NT2/D1 (cell line): ENCODE data around the gene EPS8L3.
A peak's percentile ranks its signal among the peaks of the same experiment; 100 is the strongest.
"Not testable (repeated sequence)": the region's sequence is repeated elsewhere in the genome, so short reads cannot be mapped to it uniquely, and the experiment has no call there.

Source experiments
- DNase-seq: peaks from one replicate; pipeline ENCODE4 v3.0.0-alpha.2; 2011; ENCODE audit warnings: low read depth, low spot score
- H3K27me3 ChIP-seq: 2 replicates; pipeline ENCODE4 v1.6.0; 2011; ENCODE audit warnings: mild to moderate bottlenecking; ENCODE audit not compliant: insufficient read length, insufficient read depth
- H3K36me3 ChIP-seq: 2 replicates; pipeline ENCODE4 v1.6.1; 2011; ENCODE audit warnings: mild to moderate bottlenecking, low read length, mixed read lengths; ENCODE audit not compliant: insufficient read depth, insufficient read length
- H3K4me1 ChIP-seq: 2 replicates; pipeline ENCODE4 v1.5.1; 2011; ENCODE audit not compliant: insufficient read depth, insufficient read length
- H3K4me3 ChIP-seq: 2 replicates; pipeline ENCODE4 v1.5.1; 2011; ENCODE audit warnings: low read depth; ENCODE audit not compliant: insufficient read length
- H3K9ac ChIP-seq: 2 replicates; pipeline ENCODE4 v1.6.0; 2011; ENCODE audit warnings: low read depth; ENCODE audit not compliant: insufficient read length
- H3K9me3 ChIP-seq: 2 replicates; pipeline ENCODE4 v1.5.1; 2011; ENCODE audit warnings: mild to moderate bottlenecking, low read length; ENCODE audit not compliant: insufficient read depth
- SUZ12 ChIP-seq: IDR thresholded peaks from 2 replicates; pipeline ENCODE4 v1.6.1; 2011; ENCODE audit not compliant: insufficient read length, insufficient read depth; ENCODE audit errors: extremely low read depth
- YY1 ChIP-seq: IDR thresholded peaks from 2 replicates; pipeline ENCODE4 v1.6.1; 2011; ENCODE audit not compliant: insufficient read length, insufficient read depth
- ZNF274 ChIP-seq: IDR thresholded peaks from 2 replicates; pipeline ENCODE4 v1.6.1; 2011; ENCODE audit warnings: mild to moderate bottlenecking, low read depth, low read length

The EPS8L3 gene

DNA sequence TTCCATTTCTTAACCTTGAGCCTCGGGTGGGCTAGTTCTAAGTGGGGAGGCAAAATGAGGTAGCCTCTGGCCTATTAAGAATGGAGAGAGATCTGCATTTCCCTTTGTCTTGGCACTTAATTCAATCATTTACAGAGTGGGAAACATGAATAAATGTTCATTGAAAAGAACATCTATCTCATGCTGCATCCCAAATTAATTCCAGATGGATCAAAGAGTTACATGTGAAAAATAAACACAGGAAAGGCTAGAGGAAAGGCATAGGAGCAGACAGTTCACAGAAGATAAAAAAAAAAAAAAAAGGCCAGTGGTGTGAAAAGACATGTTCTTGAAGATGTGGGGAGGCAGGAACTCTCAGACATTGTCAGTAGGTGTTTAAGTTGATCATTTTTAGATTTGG, 35.7 kb upstream of the EPS8L3 start:
- Histone ChIP-seq H3K4me1 (peaks cover 3% of the 10 kb centered on the region), H3K9me3 (no peaks in the 10 kb centered on the region), H3K27me3 (no peaks in the 10 kb centered on the region), H3K9ac (no peak overlapping the region), H3K4me3 (no peak overlapping the region), H3K36me3 (no peaks in the 10 kb centered on the region)
- TF ChIP-seq ZNF274 = no peak
- no peak for TF ChIP-seq YY1
- TF ChIP-seq SUZ12 = no peak
- no peak for DNase-seq

DNA sequence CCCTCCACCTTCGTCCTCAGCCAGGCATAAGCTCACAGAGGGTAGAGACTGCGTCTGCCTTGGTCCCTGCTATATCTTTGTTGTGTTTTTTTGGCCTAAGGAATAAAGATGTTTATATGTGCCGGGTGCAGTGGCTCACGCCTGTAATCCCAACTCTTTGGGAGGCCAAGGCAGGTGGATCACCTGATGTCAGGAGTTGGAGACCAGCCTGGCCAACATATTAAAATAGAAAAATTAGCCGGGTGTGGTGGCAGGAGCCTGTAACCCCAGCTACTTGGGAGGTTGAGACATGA, 33.5 kb upstream of the EPS8L3 start:
- not testable (repeated sequence) for H3K9me3 ChIP-seq, H3K9ac ChIP-seq, H3K4me3 ChIP-seq, DNase-seq, H3K36me3 ChIP-seq, H3K27me3 ChIP-seq
- peaks cover 11% of the 10 kb centered on the region for H3K4me1 ChIP-seq

DNA sequence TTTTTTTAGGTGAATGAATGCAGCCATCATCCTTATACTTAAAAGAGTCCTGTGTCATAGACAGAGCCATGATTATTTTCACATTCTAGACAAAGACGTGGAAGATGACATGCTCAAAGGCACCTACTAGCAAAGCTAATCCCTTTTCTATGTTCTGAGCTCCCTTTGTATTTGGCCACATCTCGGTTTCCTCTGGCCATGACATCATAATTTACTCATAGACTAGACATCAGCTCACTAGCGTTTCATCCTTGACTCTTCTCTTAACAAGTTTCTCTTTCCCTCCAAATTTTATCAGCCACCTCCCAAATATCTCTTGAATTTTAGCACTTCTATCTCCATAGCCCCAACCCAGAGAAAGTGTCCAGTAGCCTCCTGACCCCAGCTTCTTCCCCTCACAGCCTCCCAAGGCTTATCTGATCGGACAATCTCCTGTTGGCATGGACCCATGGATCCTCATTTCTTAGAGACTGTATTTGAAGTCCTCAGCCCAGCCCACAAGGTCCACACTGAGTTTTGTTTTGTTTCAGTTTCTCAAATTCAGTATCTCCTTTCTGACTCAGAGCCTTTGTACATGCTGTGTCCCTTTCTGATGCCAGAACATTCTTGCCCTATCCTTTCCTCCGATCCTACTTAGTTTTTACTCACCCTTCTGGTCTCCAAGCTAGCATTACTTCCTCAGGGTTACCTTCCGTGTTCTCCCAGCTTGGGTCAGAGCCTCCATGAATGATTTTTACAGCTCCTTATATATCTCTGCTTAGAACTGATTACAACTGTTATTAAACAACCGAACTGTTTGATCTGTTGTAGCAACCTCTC, 33.0 kb upstream of the EPS8L3 start:
- Histone ChIP-seq H3K4me3 (no peak overlapping the region), H3K27me3 (no peaks in the 10 kb centered on the region), H3K9me3 (no peaks in the 10 kb centered on the region), H3K9ac (no peak overlapping the region), H3K4me1 (peaks cover 11% of the 10 kb centered on the region), H3K36me3 (no peaks in the 10 kb centered on the region)
- TF ChIP-seq SUZ12 (no peak), YY1 (no peak), ZNF274 (no peak)
- no peak for DNase-seq

DNA sequence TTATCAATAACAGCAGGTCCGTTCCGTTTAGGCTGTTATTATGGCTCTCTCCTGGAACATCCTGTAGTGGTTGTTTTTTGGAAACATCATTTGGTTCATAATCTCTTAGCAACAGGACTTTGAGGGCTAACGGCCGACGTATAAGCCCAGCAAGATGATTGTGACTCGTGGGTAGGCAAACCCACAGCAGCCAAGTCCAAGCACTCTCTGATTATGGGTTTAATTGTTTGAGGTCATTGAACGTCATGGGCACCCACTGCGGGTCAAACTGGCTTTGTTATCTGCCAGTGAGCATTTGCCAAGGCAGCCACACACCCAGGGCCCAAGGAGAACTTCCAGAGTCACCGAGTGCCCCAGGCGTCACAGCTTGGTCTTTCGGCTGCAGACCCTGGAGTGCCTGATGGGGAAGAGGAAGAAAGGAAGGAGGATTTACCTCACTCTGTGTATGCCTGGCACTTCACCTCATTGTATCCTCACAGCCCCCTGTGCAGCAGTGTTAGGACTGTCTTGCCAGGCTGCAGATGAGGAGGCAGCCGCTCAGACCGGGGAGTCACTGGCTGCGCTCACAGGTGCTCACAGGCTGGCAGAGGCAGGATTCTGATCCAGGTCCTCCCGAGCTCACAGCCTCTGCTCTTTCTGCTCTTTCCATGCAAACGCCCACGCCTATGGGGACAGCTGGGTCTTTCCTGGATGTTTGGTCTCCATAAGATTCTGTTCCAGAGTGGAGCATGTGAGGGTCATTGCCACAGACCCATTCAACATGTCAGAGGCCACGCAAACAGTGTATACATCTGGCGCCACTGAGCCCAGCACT, 30.8 kb upstream of the EPS8L3 start:
- DNase-seq = no peak
- TF ChIP-seq SUZ12 (no peak), ZNF274 (no peak), YY1 (no peak)
- H3K9ac ChIP-seq = no peak overlapping the region
- H3K4me1 ChIP-seq = peaks cover 27% of the 10 kb centered on the region
- H3K9me3 ChIP-seq = no peaks in the 10 kb centered on the region
- H3K27me3 ChIP-seq = no peaks in the 10 kb centered on the region
- no peaks in the 10 kb centered on the region for H3K36me3 ChIP-seq
- H3K4me3 ChIP-seq = no peak overlapping the region

DNA sequence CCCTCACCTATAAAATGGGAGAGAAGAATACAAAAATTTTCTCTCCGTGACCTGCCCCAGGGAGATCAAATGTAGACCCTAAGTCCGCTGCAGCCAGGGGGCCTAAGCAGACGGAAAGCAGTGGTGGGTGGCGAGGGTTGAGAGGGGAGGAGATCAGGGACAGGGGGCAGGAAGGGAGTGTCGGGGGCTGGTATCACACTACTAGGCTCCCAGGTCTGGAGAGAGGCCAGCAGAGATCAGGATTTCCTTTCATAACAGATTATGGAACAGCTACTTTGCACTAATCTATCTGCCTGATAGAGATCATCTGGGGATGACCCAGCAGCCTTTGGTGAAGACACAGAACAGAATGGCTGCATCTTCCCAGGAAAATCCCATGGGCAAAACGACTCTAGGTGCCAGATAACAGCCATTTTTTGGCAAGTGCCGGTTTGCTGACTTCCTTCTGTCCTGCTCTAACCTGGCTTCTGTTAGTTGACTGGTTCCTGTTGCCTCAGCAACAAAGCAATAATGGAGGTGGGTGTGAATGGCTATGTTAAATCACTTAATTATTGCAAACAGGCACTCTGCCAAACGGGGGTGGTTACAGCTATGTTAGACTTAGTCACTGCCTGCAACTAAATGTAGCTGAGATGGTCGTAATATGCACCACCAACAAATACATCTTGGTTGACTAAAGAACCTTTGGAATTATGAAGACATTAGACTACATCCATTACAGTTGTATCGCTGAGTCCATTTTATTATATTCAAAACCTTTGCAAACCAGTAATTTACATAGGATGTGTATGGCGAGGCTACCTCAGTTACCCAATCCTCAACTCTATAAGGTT, 30.0 kb upstream of the EPS8L3 start:
- no peak overlapping the region for H3K4me3 ChIP-seq
- peak; percentile 75 for DNase-seq
- H3K9me3 ChIP-seq = no peaks in the 10 kb centered on the region
- no peaks in the 10 kb centered on the region for H3K36me3 ChIP-seq
- TF ChIP-seq YY1 (no peak), ZNF274 (no peak), SUZ12 (no peak)
- no peaks in the 10 kb centered on the region for H3K27me3 ChIP-seq
- H3K9ac ChIP-seq = no peak overlapping the region
- peaks cover 31% of the 10 kb centered on the region for H3K4me1 ChIP-seq

DNA sequence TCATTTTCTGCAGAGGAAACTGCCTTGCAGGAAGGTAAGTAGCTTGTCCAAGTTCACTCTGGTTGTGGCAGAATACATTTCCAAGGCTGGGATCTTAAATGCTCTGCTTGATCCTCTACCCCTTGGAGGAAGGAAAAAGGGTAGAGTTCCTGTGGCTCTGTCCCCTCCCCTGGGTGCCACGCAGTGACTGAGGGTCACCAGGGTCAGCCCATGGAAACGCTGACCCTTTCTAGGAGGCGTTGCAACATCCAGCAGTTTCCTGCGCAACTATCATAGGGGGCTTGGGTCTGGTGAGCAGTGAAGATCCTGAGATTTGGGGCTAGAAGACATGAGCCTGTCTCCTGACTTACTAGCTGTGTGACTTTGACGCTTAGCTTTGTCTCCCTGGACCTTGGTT, 29.4 kb upstream of the EPS8L3 start:
- Histone ChIP-seq H3K9me3 (no peaks in the 10 kb centered on the region), H3K4me1 (peaks cover 37% of the 10 kb centered on the region), H3K4me3 (no peak overlapping the region), H3K9ac (no peak overlapping the region), H3K27me3 (no peaks in the 10 kb centered on the region), H3K36me3 (no peaks in the 10 kb centered on the region)
- no peak for DNase-seq
- TF ChIP-seq YY1 (no peak), ZNF274 (no peak), SUZ12 (no peak)

DNA sequence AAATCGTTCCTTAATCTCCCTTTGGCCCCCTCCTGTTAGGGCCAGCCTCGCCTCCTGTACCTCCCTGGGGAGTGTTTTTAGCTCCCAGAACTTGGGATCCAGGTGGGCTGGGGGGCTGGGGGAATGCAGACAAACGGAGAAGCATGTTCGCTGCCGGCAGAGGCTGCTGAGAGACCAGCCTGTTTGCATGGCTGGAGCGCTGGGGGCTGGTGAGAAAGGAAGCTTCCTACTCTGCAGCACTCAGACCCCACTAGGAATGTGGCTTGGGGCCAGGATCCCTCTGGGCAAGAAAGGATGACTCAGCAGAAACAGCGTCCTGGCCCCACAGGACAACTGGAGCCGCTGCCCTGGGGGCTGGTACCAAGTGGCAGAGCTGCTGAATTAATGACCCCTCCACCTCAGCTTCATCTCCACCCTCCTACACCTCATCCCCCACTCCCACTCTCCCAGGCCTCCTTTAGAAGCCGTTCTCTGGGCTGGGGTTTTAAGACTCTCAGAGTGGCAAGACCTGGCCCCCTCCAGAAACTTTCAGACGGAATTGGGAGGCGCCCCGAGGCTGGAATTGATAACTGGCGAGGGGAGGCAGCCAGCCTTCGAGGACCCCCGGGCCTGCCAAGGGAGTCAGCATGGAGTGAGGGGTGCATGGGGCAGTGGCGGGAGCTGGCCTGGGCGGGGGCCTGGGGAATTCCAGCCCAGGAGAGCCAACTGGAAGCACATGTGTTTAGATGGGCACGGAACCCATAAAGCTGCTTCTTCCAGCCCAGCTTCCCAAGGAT, 28.5 kb upstream of the EPS8L3 start:
- TF ChIP-seq YY1 = no peak
- H3K4me1 ChIP-seq = peaks cover 38% of the 10 kb centered on the region
- H3K36me3 ChIP-seq = no peaks in the 10 kb centered on the region
- H3K4me3 ChIP-seq = no peak overlapping the region
- H3K9ac ChIP-seq = peak overlapping the region; percentile 71
- peak; percentile 87 for DNase-seq
- H3K9me3 ChIP-seq = peaks cover 4% of the 10 kb centered on the region; the same call in 1 of the 2 replicates
- H3K27me3 ChIP-seq = no peaks in the 10 kb centered on the region
